Mammary epithelial cell (primary cell): ENCODE measurements around the gene KCNMB2.

Experiments used
- EZH2 ChIP-seq: IDR thresholded peaks from 2 replicates; pipeline ENCODE4 v1.6.1; 2012; ENCODE audit warnings: low read length, inconsistent platforms, borderline replicate concordance
- TF ChIP-seq, protein P1 (sequence below), 2 donors: IDR thresholded peaks in 1 of 2; conservative IDR thresholded peaks in 1 of 2; 2 replicates each; pipeline ENCODE4 v1.5.1; 2011 to 2012; ENCODE audit warnings: inconsistent platforms in 2 of 2, low read length in 2 of 2, mild to moderate bottlenecking in 2 of 2, control low read depth in 1 of 2, low read depth in 1 of 2; ENCODE audit not compliant: insufficient read depth in 1 of 2; ENCODE audit errors: extremely low read depth in 1 of 2

GRCh38 chr3:178588628-178589027 lies 52.4 kb downstream of the KCNMB2 start:
- TF ChIP-seq, protein P1, sequence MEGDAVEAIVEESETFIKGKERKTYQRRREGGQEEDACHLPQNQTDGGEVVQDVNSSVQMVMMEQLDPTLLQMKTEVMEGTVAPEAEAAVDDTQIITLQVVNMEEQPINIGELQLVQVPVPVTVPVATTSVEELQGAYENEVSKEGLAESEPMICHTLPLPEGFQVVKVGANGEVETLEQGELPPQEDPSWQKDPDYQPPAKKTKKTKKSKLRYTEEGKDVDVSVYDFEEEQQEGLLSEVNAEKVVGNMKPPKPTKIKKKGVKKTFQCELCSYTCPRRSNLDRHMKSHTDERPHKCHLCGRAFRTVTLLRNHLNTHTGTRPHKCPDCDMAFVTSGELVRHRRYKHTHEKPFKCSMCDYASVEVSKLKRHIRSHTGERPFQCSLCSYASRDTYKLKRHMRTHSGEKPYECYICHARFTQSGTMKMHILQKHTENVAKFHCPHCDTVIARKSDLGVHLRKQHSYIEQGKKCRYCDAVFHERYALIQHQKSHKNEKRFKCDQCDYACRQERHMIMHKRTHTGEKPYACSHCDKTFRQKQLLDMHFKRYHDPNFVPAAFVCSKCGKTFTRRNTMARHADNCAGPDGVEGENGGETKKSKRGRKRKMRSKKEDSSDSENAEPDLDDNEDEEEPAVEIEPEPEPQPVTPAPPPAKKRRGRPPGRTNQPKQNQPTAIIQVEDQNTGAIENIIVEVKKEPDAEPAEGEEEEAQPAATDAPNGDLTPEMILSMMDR (conservative IDR thresholded peaks at IDR 0.05 in 1 of 2, IDR thresholded peaks at IDR 0.05 in 1 of 2; ENCODE audit: extremely low read depth in 1 of 2, insufficient read depth in 1 of 2, low read depth in 1 of 2, low read length in 2 of 2): no peak
- TF ChIP-seq EZH2: no peak
